Hepatocyte (in vitro differentiated cells): ENCODE data around the gene TTC23.

Experiments
- EZH2 ChIP-seq: fragments of 200-600 bp; sonication (generic); IDR thresholded peaks from 2 replicates; pipeline ENCODE4 v1.6.1; 2016; ENCODE audit warnings: antibody characterized with exemption, mild to moderate bottlenecking, borderline replicate concordance
- EZH2phosphoT487 ChIP-seq: fragments of 200-600 bp; sonication (generic); IDR thresholded peaks from one replicate; pipeline ENCODE4 v1.6.1; 2018; ENCODE audit warnings: antibody characterized with exemption, mild to moderate bottlenecking, low read depth, moderate library complexity; ENCODE audit not compliant: unreplicated experiment, severe bottlenecking
- TF ChIP-seq, protein P1 (sequence below): fragments of 200-600 bp; sonication (generic); IDR thresholded peaks from 2 replicates; pipeline ENCODE4 v1.5.1; 2016; ENCODE audit warnings: antibody characterized with exemption, mild to moderate bottlenecking; ENCODE audit not compliant: poor library complexity

DNA sequence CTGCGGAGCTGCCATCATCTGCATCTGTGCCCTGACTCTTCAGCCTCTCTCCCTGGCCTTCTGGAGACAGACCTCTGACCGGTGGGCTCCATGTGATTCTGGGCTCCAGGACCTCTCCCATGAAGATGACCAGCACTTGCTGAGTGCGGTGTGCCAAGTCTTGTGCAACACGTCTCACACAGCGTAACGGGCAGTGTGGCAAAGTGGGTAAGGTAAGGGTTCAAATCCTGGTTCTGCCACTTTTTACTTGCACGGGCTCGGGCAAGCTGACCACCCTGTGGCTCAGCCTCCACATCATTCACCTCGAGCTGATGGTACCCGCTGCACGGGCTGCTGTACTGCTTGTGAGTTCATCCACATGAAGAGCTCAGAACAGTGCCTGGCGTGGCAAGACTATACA is 151.0 kb downstream of the TTC23 start:
- TF ChIP-seq, protein P1, sequence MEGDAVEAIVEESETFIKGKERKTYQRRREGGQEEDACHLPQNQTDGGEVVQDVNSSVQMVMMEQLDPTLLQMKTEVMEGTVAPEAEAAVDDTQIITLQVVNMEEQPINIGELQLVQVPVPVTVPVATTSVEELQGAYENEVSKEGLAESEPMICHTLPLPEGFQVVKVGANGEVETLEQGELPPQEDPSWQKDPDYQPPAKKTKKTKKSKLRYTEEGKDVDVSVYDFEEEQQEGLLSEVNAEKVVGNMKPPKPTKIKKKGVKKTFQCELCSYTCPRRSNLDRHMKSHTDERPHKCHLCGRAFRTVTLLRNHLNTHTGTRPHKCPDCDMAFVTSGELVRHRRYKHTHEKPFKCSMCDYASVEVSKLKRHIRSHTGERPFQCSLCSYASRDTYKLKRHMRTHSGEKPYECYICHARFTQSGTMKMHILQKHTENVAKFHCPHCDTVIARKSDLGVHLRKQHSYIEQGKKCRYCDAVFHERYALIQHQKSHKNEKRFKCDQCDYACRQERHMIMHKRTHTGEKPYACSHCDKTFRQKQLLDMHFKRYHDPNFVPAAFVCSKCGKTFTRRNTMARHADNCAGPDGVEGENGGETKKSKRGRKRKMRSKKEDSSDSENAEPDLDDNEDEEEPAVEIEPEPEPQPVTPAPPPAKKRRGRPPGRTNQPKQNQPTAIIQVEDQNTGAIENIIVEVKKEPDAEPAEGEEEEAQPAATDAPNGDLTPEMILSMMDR = no peak
- no peak for TF ChIP-seq EZH2
- no peak for TF ChIP-seq EZH2phosphoT487
